PC-3 (cell line): ENCODE measurements around the gene DNAJA3.
"Not testable (repeated sequence)": the region's sequence is repeated elsewhere in the genome, so short reads cannot be mapped to it uniquely, and the experiment has no call there.

Source experiments
- EZH2 ChIP-seq: fragments of 300-600 bp; sonication (generic); IDR thresholded peaks from one replicate; pipeline ENCODE4 v1.6.1; 2017; ENCODE audit warnings: antibody characterized with exemption, mild to moderate bottlenecking, low read length; ENCODE audit not compliant: unreplicated experiment
- TF ChIP-seq, protein P1 (sequence below): fragments of 300-600 bp; sonication (generic); conservative IDR thresholded peaks from 2 replicates; pipeline ENCODE4 v1.5.1; 2017; ENCODE audit warnings: antibody characterized with exemption, low read depth, mild to moderate bottlenecking, low read length

DNA sequence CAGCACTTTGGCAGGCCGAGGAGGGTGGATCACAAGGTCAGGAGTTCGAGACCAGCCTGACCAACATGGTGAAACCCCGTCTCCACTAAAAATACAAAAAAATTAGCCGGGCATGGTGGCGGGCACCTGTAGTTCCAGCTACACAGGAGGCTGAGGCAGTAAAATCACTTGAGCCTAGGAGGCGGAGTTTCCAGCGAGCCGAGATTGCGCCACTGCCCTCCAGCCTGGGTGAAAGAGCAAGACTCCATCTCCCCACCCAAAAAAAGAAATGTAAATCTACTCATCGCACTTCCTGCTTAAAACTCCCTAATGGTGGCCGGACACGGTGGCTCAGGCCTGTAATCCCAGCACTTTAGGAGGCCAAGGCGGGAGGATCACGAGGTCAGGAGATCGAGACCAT lies 31.8 kb upstream of the DNAJA3 start:
- TF ChIP-seq, protein P1, sequence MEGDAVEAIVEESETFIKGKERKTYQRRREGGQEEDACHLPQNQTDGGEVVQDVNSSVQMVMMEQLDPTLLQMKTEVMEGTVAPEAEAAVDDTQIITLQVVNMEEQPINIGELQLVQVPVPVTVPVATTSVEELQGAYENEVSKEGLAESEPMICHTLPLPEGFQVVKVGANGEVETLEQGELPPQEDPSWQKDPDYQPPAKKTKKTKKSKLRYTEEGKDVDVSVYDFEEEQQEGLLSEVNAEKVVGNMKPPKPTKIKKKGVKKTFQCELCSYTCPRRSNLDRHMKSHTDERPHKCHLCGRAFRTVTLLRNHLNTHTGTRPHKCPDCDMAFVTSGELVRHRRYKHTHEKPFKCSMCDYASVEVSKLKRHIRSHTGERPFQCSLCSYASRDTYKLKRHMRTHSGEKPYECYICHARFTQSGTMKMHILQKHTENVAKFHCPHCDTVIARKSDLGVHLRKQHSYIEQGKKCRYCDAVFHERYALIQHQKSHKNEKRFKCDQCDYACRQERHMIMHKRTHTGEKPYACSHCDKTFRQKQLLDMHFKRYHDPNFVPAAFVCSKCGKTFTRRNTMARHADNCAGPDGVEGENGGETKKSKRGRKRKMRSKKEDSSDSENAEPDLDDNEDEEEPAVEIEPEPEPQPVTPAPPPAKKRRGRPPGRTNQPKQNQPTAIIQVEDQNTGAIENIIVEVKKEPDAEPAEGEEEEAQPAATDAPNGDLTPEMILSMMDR = not testable (repeated sequence)
- not testable (repeated sequence) for TF ChIP-seq EZH2
